ENCODE results near the gene PCNX3.

The PCNX3 gene

GRCh38 chr11:65613091-65613928 is 2.3 kb upstream of the PCNX3 start:
- Mint-ChIP-seq H3K4me1 (ENCODE audit: low read depth) (peaks cover 66% of the 10 kb centered on the region), H3K36me3 (ENCODE audit: low read depth) (peaks cover 93% of the 10 kb centered on the region), H3K4me3 (peak overlapping the region; percentile 91), H3K27ac (peak overlapping the region; percentile 95), H3K27me3 (no peaks in the 10 kb centered on the region), H3K9me3 (no peaks in the 10 kb centered on the region)
- intact Hi-C loops (cut with micrococcal nuclease): no loop called here

DNA sequence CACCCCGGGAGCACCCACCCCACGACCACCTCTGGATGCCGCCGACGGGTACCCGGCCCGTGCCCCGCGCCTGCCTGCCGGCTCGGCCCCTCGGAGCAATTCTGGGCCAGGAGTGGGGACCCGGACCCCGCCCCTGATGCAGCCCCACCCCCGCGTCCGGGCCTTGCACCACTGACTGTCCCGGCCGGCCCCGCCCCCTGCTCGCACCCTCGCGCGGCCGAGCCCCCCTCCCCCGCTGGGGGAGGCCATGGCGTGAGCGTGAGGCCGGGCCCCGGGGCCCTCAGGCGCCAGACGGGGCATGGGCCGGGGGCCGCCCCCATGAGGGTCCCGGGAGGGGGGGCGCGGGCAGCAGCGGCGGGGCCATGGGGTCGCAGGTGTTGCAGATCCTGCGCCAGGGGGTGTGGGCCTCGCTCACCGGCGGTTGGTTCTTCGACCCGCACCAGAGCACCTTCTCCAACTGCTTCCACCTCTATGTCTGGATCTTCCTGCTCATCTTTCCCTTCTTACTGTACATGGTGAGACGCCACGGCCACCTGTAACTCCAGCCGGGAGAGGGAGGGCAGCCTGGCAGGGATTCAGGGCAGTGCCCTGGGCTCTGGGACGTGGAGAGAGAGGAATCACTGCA is 486 bp downstream of the PCNX3 start:
- no peaks in the 10 kb centered on the region for H3K9me3 Mint-ChIP-seq
- H3K36me3 Mint-ChIP-seq (ENCODE audit: low read depth): peaks cover 93% of the 10 kb centered on the region
- H3K4me1 Mint-ChIP-seq (ENCODE audit: low read depth): peaks cover 47% of the 10 kb centered on the region
- H3K27me3 Mint-ChIP-seq: no peaks in the 10 kb centered on the region
- peak overlapping the region; percentile 91 for H3K4me3 Mint-ChIP-seq
- intact Hi-C loops (cut with micrococcal nuclease): loop anchor here (1.0 to 2.0 kb wide), 3 partner anchors 37 to 47 kb away; no protein-coding TSS in a partner anchor
- peak overlapping the region; percentile 95 for H3K27ac Mint-ChIP-seq

DNA sequence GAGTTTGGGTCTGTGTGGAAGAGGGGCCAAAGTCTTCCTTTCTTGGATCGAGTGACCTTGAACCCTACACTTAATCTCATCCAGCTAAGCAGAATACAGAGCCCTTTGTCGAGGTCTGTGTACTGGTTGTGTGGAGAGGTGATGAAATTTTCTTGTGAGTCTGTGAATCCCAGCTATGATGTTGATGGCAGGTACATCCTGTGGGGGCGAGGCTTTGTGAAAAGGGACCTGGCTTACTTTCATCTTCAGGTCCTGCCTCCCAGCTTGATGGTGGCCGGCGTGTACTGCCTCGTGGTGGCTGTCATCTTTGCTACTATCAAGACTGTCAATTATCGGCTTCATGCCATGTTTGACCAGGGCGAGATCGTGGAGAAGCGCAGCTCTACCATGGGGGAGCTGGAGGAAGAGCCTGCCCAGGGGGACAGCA is 1.0 kb downstream of the PCNX3 start:
- H3K9me3 Mint-ChIP-seq: no peaks in the 10 kb centered on the region
- H3K36me3 Mint-ChIP-seq (ENCODE audit: low read depth): peaks cover 93% of the 10 kb centered on the region
- peaks cover 42% of the 10 kb centered on the region for H3K4me1 Mint-ChIP-seq (ENCODE audit: low read depth)
- H3K27ac Mint-ChIP-seq: peak overlapping the region; percentile 95
- no peaks in the 10 kb centered on the region for H3K27me3 Mint-ChIP-seq
- H3K4me3 Mint-ChIP-seq: peak overlapping the region; percentile 91
- intact Hi-C loops (cut with micrococcal nuclease): no loop called here

DNA sequence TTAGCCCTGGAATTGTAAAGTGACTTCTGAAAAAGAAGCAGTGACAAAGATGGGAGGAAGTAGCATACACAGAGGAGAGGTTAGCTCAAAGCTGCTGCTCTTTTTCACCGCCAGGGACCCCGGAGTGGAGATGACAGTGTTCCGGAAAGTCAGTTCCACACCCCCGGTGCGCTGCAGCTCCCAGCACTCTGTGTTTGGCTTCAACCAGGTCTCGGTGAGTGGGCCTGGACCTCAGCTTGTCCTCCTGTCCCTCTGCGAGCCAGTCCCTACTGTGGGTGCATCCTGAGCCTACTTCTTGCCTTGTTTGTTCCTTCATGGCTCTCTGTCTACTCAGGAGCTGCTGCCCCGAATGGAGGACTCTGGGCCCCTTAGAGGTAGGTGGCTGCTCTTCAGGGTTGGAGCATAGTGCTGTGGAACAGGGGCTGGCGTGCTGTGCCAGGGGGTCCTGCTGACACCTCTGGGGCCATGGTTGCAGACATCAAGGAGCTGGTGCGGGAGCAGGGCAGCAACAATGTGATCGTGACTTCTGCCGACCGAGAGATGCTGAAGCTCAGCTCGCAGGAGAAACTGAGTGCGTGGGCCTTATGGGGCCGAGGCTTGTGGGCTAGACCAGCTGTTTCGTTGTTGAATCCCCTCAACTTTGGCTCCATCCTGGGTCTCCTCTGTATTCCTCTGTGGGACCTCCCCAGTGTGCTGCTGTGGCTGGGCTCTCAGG is 1.7 kb downstream of the PCNX3 start:
- Mint-ChIP-seq H3K9me3 (no peaks in the 10 kb centered on the region), H3K27me3 (no peaks in the 10 kb centered on the region), H3K4me3 (peak overlapping the region; percentile 91), H3K27ac (peak overlapping the region; percentile 95), H3K36me3 (ENCODE audit: low read depth) (peaks cover 93% of the 10 kb centered on the region), H3K4me1 (ENCODE audit: low read depth) (peaks cover 35% of the 10 kb centered on the region)
- intact Hi-C loops (cut with micrococcal nuclease): no loop called here

DNA sequence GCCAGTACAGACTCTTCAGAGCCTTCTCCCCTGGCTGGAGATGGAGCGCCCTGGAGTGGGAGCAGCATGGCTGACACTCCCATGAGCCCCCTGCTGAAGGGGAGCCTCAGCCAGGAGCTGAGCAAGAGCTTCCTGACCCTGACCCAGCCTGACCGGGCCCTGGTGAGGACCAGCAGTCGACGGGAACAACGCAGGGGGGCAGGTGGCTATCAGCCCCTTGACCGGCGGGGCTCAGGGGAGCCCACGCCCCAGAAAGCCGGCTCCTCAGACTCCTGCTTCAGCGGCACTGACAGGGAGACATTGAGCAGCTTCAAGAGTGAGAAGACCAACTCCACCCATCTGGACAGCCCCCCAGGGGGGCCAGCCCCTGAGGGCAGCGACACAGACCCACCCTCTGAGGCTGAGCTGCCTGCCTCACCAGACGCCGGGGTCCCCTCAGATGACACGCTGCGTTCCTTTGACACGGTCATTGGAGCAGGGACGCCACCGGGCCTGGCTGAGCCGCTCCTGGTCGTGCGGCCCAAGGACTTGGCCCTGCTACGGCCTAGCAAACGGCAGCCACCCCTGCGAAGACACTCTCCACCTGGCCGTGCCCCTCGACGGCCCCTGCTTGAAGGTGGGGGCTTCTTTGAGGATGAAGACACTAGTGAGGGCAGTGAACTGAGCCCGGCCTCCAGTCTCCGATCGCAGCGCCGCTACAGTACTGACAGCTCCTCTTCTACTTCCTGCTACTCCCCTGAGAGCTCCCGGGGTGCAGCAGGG is 2.6 kb downstream of the PCNX3 start:
- peaks cover 93% of the 10 kb centered on the region for H3K36me3 Mint-ChIP-seq (ENCODE audit: low read depth)
- peaks cover 26% of the 10 kb centered on the region for H3K4me1 Mint-ChIP-seq (ENCODE audit: low read depth)
- H3K4me3 Mint-ChIP-seq: no peak overlapping the region
- H3K27me3 Mint-ChIP-seq: no peaks in the 10 kb centered on the region
- H3K9me3 Mint-ChIP-seq: no peaks in the 10 kb centered on the region
- intact Hi-C loops (cut with micrococcal nuclease): no loop called here
- no peak overlapping the region for H3K27ac Mint-ChIP-seq

GRCh38 chr11:65618763-65619162 is 3.2 kb downstream of the PCNX3 start:
- H3K4me3 Mint-ChIP-seq: no peak overlapping the region

DNA sequence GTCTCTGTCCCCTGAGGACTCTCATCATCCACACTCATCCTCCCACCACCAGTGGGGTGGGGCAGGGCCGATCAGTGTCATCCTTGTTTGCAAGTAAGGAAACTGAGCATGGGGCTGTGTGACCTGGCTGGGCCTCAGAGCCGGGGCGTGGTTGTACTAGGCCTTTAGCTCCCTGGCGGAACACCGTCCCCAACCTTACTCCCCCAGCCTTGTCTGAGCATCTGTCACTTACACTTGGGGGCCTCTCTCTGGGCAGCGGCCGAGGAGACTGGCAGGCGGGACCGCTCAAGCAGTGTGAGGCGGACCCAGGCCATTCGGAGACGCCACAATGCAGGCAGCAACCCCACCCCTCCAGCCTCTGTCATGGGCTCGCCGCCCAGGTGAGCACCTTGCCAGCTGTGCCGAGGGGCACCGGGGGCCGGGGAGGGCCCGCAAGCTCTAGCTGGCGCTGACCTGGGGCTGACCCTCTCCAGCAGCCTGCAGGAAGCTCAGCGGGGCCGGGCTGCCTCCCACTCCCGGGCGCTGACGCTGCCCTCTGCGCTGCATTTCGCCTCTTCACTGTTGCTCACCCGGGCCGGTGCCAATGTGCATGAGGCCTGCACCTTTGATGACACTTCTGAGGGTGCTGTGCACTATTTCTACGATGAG is 3.8 kb downstream of the PCNX3 start:
- intact Hi-C loops (cut with micrococcal nuclease): no loop called here
- Mint-ChIP-seq H3K36me3 (ENCODE audit: low read depth) (peaks cover 93% of the 10 kb centered on the region), H3K27me3 (no peaks in the 10 kb centered on the region), H3K4me1 (ENCODE audit: low read depth) (peaks cover 23% of the 10 kb centered on the region), H3K4me3 (no peak overlapping the region), H3K9me3 (no peaks in the 10 kb centered on the region), H3K27ac (no peak overlapping the region)

More at GRCh38 chr11:65618763-65619162, 3.2 kb downstream of the PCNX3 start:
- Mint-ChIP-seq H3K27me3 (no peaks in the 10 kb centered on the region), H3K4me1 (ENCODE audit: low read depth) (peaks cover 23% of the 10 kb centered on the region), H3K27ac (no peak overlapping the region), H3K36me3 (ENCODE audit: low read depth) (peaks cover 93% of the 10 kb centered on the region), H3K9me3 (no peaks in the 10 kb centered on the region)
- intact Hi-C loops (cut with micrococcal nuclease): no loop called here

DNA sequence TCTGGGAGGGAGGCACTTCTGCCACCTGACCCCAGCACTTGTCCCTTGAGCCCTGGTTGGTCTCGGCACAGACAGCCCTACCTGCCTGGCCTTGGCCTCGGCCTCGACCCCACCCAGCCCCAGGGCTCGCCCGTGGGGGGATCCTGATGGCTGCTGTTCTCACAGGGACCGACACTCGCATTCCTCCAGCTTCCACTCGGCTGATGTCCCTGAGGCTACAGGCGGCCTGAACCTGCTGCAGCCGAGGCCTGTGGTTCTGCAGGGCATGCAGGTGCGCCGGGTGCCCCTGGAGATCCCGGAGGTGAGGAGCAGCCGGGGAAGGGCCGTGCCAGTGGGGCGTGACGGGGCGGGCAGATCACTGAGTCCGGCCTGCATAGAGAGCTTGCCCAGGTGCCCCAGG is 5.1 kb downstream of the PCNX3 start:
- Mint-ChIP-seq H3K4me3 (no peak overlapping the region), H3K4me1 (ENCODE audit: low read depth) (peaks cover 24% of the 10 kb centered on the region), H3K9me3 (no peaks in the 10 kb centered on the region), H3K27me3 (no peaks in the 10 kb centered on the region), H3K36me3 (ENCODE audit: low read depth) (peaks cover 97% of the 10 kb centered on the region), H3K27ac (no peak overlapping the region)
- intact Hi-C loops (cut with micrococcal nuclease): no loop called here

DNA sequence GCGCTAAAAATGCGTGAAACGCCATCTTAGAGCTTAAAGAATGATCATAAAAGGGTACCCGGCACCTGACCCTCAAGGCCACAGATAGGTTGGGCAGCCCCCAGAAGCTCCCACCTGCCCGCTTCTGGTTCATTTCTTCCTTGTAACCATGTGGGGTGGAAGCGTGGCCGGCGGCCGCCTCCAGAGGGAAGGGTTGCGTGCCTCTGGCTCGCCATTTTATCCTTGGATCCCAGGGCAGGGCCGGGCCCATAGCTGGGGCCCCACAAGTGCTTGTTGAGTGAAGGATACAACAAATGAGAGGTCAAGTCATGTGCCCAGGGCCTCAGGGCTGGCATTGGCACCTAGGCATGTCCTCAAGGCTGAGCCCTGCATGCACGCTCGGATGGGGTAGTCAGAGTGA is 5.9 kb downstream of the PCNX3 start:
- H3K27ac Mint-ChIP-seq: no peak overlapping the region
- H3K36me3 Mint-ChIP-seq (ENCODE audit: low read depth): peaks cover 100% of the 10 kb centered on the region
- H3K27me3 Mint-ChIP-seq: no peaks in the 10 kb centered on the region
- intact Hi-C loops (cut with micrococcal nuclease): no loop called here
- no peak overlapping the region for H3K4me3 Mint-ChIP-seq
- no peaks in the 10 kb centered on the region for H3K9me3 Mint-ChIP-seq
- H3K4me1 Mint-ChIP-seq (ENCODE audit: low read depth): peaks cover 28% of the 10 kb centered on the region

DNA sequence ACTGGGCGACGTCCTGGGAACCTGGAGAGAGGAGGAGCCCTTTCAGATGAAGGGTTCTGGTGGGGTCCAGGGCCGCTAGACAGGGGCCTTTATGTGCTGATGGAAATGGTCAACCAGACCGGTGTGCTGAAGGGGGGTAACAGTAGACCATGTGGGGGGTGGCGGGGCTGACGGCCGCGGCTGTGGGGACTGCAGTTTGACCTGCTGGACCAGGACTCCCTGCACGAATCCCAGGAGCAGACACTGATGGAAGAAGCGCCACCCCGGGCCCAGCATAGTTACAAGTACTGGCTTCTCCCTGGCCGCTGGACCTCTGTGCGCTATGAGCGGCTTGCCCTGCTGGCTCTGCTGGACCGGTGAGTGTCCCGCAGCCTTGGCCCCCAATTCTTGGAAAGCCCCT is 6.4 kb downstream of the PCNX3 start:
- Mint-ChIP-seq H3K4me1 (ENCODE audit: low read depth) (peaks cover 26% of the 10 kb centered on the region), H3K4me3 (no peak overlapping the region), H3K36me3 (ENCODE audit: low read depth) (peaks cover 100% of the 10 kb centered on the region), H3K27me3 (no peaks in the 10 kb centered on the region), H3K9me3 (no peaks in the 10 kb centered on the region), H3K27ac (no peak overlapping the region)
- intact Hi-C loops (cut with micrococcal nuclease): no loop called here

GRCh38 chr11:65623177-65623576 is 7.6 kb downstream of the PCNX3 start:
- Mint-ChIP-seq H3K4me1 (ENCODE audit: low read depth) (peaks cover 26% of the 10 kb centered on the region), H3K4me3 (no peak overlapping the region), H3K9me3 (no peaks in the 10 kb centered on the region), H3K27ac (no peak overlapping the region), H3K27me3 (no peaks in the 10 kb centered on the region), H3K36me3 (ENCODE audit: low read depth) (peaks cover 100% of the 10 kb centered on the region)
- intact Hi-C loops (cut with micrococcal nuclease): no loop called here

DNA sequence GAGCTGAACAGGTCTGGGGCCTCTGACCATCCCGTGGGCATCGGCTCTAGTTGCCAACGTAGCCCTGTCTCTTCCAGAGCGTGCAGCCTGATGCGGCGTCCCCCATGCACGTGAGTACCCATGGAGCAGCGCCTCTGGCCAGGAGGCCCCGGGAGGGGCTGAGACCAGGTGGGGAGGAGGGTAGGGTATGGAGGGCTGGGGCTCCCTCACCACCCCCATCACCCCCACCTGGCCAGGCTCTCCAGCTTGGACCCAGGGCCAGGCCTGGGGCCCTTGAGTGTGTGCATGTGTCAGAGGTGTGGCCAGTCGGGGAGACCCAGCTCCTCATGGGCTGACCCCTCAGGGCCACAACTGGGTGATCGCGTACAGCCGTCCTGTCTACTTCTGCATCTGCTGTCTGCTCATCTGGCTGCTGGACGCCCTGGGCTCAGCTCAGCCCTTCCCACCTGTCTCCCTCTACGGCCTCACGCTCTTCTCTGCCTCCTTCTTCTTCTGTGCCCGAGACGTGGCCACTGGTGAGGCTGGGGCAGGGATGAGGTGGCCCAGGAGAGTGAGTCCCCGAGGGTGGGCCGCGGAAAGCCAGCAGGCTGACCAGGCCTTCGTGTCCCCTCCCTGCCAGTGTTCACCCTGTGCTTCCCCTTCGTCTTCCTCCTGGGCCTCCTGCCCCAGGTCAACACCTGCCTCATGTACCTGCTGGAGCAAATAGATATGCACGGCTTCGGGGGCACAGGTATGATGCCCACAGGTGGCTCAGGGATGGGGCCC is 8.5 kb downstream of the PCNX3 start:
- Mint-ChIP-seq H3K9me3 (no peaks in the 10 kb centered on the region), H3K4me1 (ENCODE audit: low read depth) (peaks cover 19% of the 10 kb centered on the region), H3K36me3 (ENCODE audit: low read depth) (peaks cover 100% of the 10 kb centered on the region), H3K4me3 (no peak overlapping the region), H3K27me3 (no peaks in the 10 kb centered on the region), H3K27ac (no peak overlapping the region)
- intact Hi-C loops (cut with micrococcal nuclease): no loop called here
